Thyroid gland (tissue), 4 donors: Measurements from ENCODE around the gene TOR1A. TPM values are rescaled to one million over a fixed set of nuclear protein-coding genes. Genes with fewer than 3 reads are reported as not detected.
"Not testable (repeated sequence)": the region's sequence is repeated elsewhere in the genome, so short reads cannot be mapped to it uniquely, and the experiment has no call there.

Experiments used
- DNase-seq, 2 donors: peaks; one replicate each; pipeline ENCODE4 v3.0.0-alpha.2; 2019
- H3K27ac ChIP-seq, 3 donors: fragments of 200-600 bp; sonication (generic); 1 replicate in 2 of 3; 2 replicates in 1 of 3; pipeline ENCODE4 v1.5.1; 2016 to 2019; ENCODE audit warnings: mild to moderate bottlenecking in 1 of 3, moderate library complexity in 1 of 3
- H3K27me3 ChIP-seq: fragments of 200-600 bp; sonication (generic); one replicate; pipeline ENCODE4 v1.5.1; 2019
- H3K36me3 ChIP-seq, 2 donors: fragments of 200-600 bp; sonication (generic); one replicate each; pipeline ENCODE4 v1.5.1; 2016 to 2019
- H3K4me1 ChIP-seq, 2 donors: fragments of 200-600 bp; sonication (generic); one replicate each; pipeline ENCODE4 v1.5.1; 2017 to 2019
- H3K4me3 ChIP-seq, 3 donors: fragments of 200-600 bp; sonication (generic); replicated peaks in 1 of 3; 1 replicate in 2 of 3; 2 replicates in 1 of 3; pipeline ENCODE4 v1.5.1; 2016; ENCODE audit warnings: mild to moderate bottlenecking in 1 of 3
- H3K9me3 ChIP-seq: fragments of 200-600 bp; sonication (generic); one replicate; pipeline ENCODE4 v1.5.1; 2017
- CTCF ChIP-seq, 6 experiments: fragments of 200-600 bp in 3 of 6; fragments of 450-650 bp in 3 of 6; sonication (generic) in 3 of 6; IDR thresholded peaks; one replicate each; pipeline ENCODE4 v1.5.1; 2016 to 2019; ENCODE audit warnings: antibody characterized with exemption in 6 of 6, mild to moderate bottlenecking in 2 of 6, inconsistent platforms in 1 of 6, moderate library complexity in 1 of 6
- POLR2A ChIP-seq, 2 donors: fragments of 450-650 bp; IDR thresholded peaks; one replicate each; pipeline ENCODE4 v1.6.1; 2017; ENCODE audit warnings: antibody characterized with exemption in 2 of 2, mild to moderate bottlenecking in 2 of 2, moderate library complexity in 1 of 2
- WGBS, 2 donors: methylation state at CpG; one replicate each; pipeline ENCODE4 v1.1.5; 2017; 5-methylcytosine and 5-hydroxymethylcytosine counted together
- intact Hi-C: fragments of 100-400 bp; cut with DNase I; formaldehyde crosslinking; loops from one replicate; pipeline ENCODE4 v1.15.1; 2023
- total RNA-seq, 4 donors: library from RNA; depleted of rRNA; stranded (reverse); fragments of >200 nt; gene quantifications; one replicate each; pipeline ENCODE4 v1.2.3, GENCODE V29; 2016

TOR1A gene
- total RNA-seq, 4 donors from 2014 or later = 30.0 to 61.2 (median 42.8) TPM

GRCh38 chr9:129801504-129801903 lies 22.4 kb downstream of the TOR1A start:
- DNase-seq = no peak
- Histone ChIP-seq H3K36me3 (no peaks in the 10 kb centered on the region), H3K4me3 (no peak overlapping the region), H3K9me3 (no peaks in the 10 kb centered on the region), H3K4me1 (peaks cover 6 to 7% of the 10 kb centered on the region in 2 donors), H3K27ac (no peak overlapping the region), H3K27me3 (no peaks in the 10 kb centered on the region)
- intact Hi-C loops = no loop called here
- TF ChIP-seq CTCF (IDR thresholded peaks at IDR 0.05) (no peak), POLR2A (IDR thresholded peaks at IDR 0.05) (no peak)
- WGBS, 2 donors = 80 to 87% methylated on average over 15 to 17 of the region's 17 CpGs

- Histone ChIP-seq H3K9me3 (no peaks in the 10 kb centered on the region), H3K27me3 (no peaks in the 10 kb centered on the region), H3K4me3 (no peak overlapping the region), H3K27ac (no peak overlapping the region), H3K36me3 (no peaks in the 10 kb centered on the region), H3K4me1 (peaks cover 4% of the 10 kb centered on the region in 2 donors)
- DNase-seq = no peak
- 27 to 43% methylated on average over 6 of the region's 6 CpGs for WGBS, 2 donors
- intact Hi-C loops = no loop called here
- TF ChIP-seq POLR2A (IDR thresholded peaks at IDR 0.05) (no peak), CTCF (IDR thresholded peaks at IDR 0.05) (no peak)
Measured at GRCh38 chr9:129798973-129799372, 25.0 kb downstream of the TOR1A start.

- 57 to 65% methylated on average over 1 to 2 of the region's 2 CpGs for WGBS, 2 donors
- H3K27ac ChIP-seq, intact Hi-C loops: not testable (repeated sequence)
Measured at GRCh38 chr9:129796029-129796428, 27.9 kb downstream of the TOR1A start.

GRCh38 chr9:129794549-129794948 lies 29.4 kb downstream of the TOR1A start:
- H3K36me3 ChIP-seq = no peaks in the 10 kb centered on the region
- H3K27ac ChIP-seq = no peak overlapping the region
- no peaks in the 10 kb centered on the region for H3K4me1 ChIP-seq
- no peak overlapping the region for H3K4me3 ChIP-seq
- H3K27me3 ChIP-seq = no peaks in the 10 kb centered on the region
- no peak for DNase-seq
- no peaks in the 10 kb centered on the region for H3K9me3 ChIP-seq
- WGBS, 2 donors = 76 to 89% methylated on average over 6 to 8 of the region's 8 CpGs
- intact Hi-C loops = no loop called here
- no peak for TF ChIP-seq CTCF (IDR thresholded peaks at IDR 0.05)
- TF ChIP-seq POLR2A (IDR thresholded peaks at IDR 0.05) = no peak

More at GRCh38 chr9:129796029-129796428, 27.9 kb downstream of the TOR1A start:
- not testable (repeated sequence) for H3K36me3 ChIP-seq, H3K9me3 ChIP-seq, H3K4me3 ChIP-seq, H3K4me1 ChIP-seq, DNase-seq, H3K27me3 ChIP-seq

- Histone ChIP-seq H3K4me3 (no peak overlapping the region), H3K4me1 (no peaks in the 10 kb centered on the region), H3K27ac (no peak overlapping the region), H3K27me3 (no peaks in the 10 kb centered on the region), H3K9me3 (no peaks in the 10 kb centered on the region), H3K36me3 (no peaks in the 10 kb centered on the region)
- intact Hi-C loops = loop anchor here (5.0 kb wide), 2 partner anchors 139 to 654 kb away; no protein-coding TSS in a partner anchor
- no peak for TF ChIP-seq CTCF (IDR thresholded peaks at IDR 0.05)
- no peak for TF ChIP-seq POLR2A (IDR thresholded peaks at IDR 0.05)
- no peak for DNase-seq
- WGBS, 2 donors = 83 to 84% methylated on average over 10 of the region's 10 CpGs
Measured at GRCh38 chr9:129786481-129786880, 37.5 kb downstream of the TOR1A start.

- no peaks in the 10 kb centered on the region for H3K9me3 ChIP-seq
- WGBS, 2 donors = 78 to 100% methylated on average over 1 of the region's 1 CpG
- H3K27me3 ChIP-seq = no peaks in the 10 kb centered on the region
- H3K4me1 ChIP-seq = no peaks in the 10 kb centered on the region
- no peak overlapping the region for H3K27ac ChIP-seq
- no peak for DNase-seq
- H3K4me3 ChIP-seq = no peak overlapping the region
- TF ChIP-seq POLR2A (IDR thresholded peaks at IDR 0.05) (no peak), CTCF (IDR thresholded peaks at IDR 0.05) (no peak)
- intact Hi-C loops = loop anchor here (5.0 kb wide), 2 partner anchors 139 to 654 kb away; no protein-coding TSS in a partner anchor
- no peaks in the 10 kb centered on the region for H3K36me3 ChIP-seq
Measured at GRCh38 chr9:129785866-129786265, 38.1 kb downstream of the TOR1A start.

- H3K4me3 ChIP-seq, H3K9me3 ChIP-seq, H3K36me3 ChIP-seq, DNase-seq, H3K27ac ChIP-seq, H3K4me1 ChIP-seq, H3K27me3 ChIP-seq: not testable (repeated sequence)
- intact Hi-C loops = loop anchor here (5.0 kb wide), 2 partner anchors 138 to 653 kb away; no protein-coding TSS in a partner anchor
- 60 to 75% methylated on average over 11 of the region's 11 CpGs for WGBS, 2 donors
Measured at GRCh38 chr9:129784970-129785369, 39.0 kb downstream of the TOR1A start.
